CD4-positive, alpha-beta T cell (primary cell): ENCODE measurements around the gene BANP. TPM values are rescaled to one million over a fixed set of nuclear protein-coding genes. Genes with fewer than 3 reads are reported as not detected.
A peak's percentile ranks its signal among the peaks of the same experiment; 100 is the strongest.
"Not testable (repeated sequence)": the region's sequence is repeated elsewhere in the genome, so short reads cannot be mapped to it uniquely, and the experiment has no call there.

Source experiments
- ATAC-seq: fragments of 200-7000 bp; cut with Tn5 transposase; one replicate; pipeline ENCODE4 v1.10.0; 2022; ENCODE audit warnings: mild to moderate bottlenecking; ENCODE audit not compliant: poor library complexity
- CTCF ChIA-PET: fragments of 350-600 bp; sonication (Branson Sonifier 250); formaldehyde crosslinking; loops from one replicate; lab custom pipeline; 2021; ENCODE audit warnings: antibody characterized with exemption, inconsistent platforms; lab: Charles Lee
- POLR2A ChIA-PET: fragments of 350-600 bp; sonication (Branson Sonifier 250); formaldehyde crosslinking; loops from one replicate; lab custom pipeline; 2021; ENCODE audit warnings: antibody characterized with exemption, inconsistent platforms; lab: Charles Lee
- DNase-seq, 14 experiments: peaks; one replicate each; pipeline ENCODE4 v3.0.0-alpha.2; 2013 to 2020; ENCODE audit warnings: mixed read lengths in 2 of 14
- H3K27ac ChIP-seq, 2 donors: one replicate each; pipeline versions ENCODE4 v1.5.1 to v1.7.0; 2013; ENCODE audit warnings: low read length in 2 of 2, low read depth in 1 of 2, mild to moderate bottlenecking in 1 of 2
- H3K27me3 ChIP-seq, 2 experiments: 1 replicate in 1 of 2; 2 replicates in 1 of 2; pipeline versions ENCODE4 v1.6.1 to v1.7.0; 2013; ENCODE audit warnings: low read length in 2 of 2, control low read depth in 1 of 2, mild to moderate bottlenecking in 1 of 2, moderate library complexity in 1 of 2; ENCODE audit not compliant: insufficient read depth in 2 of 2, control insufficient read depth in 1 of 2
- H3K36me3 ChIP-seq: one replicate; pipeline ENCODE4 v1.6.1; 2013; ENCODE audit warnings: low read length, control low read depth; ENCODE audit not compliant: insufficient read depth
- H3K4me1 ChIP-seq: one replicate; pipeline ENCODE4 v1.6.1; 2013; ENCODE audit warnings: low read length, control low read depth; ENCODE audit not compliant: insufficient read depth
- H3K4me3 ChIP-seq: one replicate; pipeline ENCODE4 v1.5.1; 2013; ENCODE audit warnings: mild to moderate bottlenecking, low read length, moderate library complexity
- H3K9me3 ChIP-seq, 2 experiments: 1 replicate in 1 of 2; 2 replicates in 1 of 2; pipeline versions ENCODE4 v1.6.1 to v1.7.0; 2013; ENCODE audit warnings: low read length in 2 of 2, mild to moderate bottlenecking in 2 of 2, control low read depth in 1 of 2, moderate library complexity in 1 of 2; ENCODE audit not compliant: control insufficient read depth in 1 of 2, insufficient read depth in 1 of 2
- H3K27ac Mint-ChIP-seq: one replicate; pipeline ENCODE4 v1.8.0; 2020; ENCODE audit warnings: mixed read lengths
- H3K27me3 Mint-ChIP-seq: one replicate; pipeline ENCODE4 v1.8.0; 2021; ENCODE audit warnings: mixed read lengths
- H3K36me3 Mint-ChIP-seq: one replicate; pipeline ENCODE4 v1.8.0; 2021; ENCODE audit warnings: low read depth, mixed read lengths
- H3K4me1 Mint-ChIP-seq: one replicate; pipeline ENCODE4 v1.8.0; 2021; ENCODE audit warnings: low read depth, mixed read lengths
- H3K4me3 Mint-ChIP-seq: one replicate; pipeline ENCODE4 v1.8.0; 2020; ENCODE audit warnings: mild to moderate bottlenecking, mixed read lengths
- H3K9me3 Mint-ChIP-seq: one replicate; pipeline ENCODE4 v1.8.0; 2020; ENCODE audit warnings: mixed read lengths
- intact Hi-C, 2 experiments: fragments of 100-400 bp; cut with DNase I in 1 of 2; cut with micrococcal nuclease in 1 of 2; formaldehyde crosslinking; loops; one replicate each; pipeline versions ENCODE4 v1.15.1 to v1.9.0; 2023 to 2025; cut with DNase I, micrococcal nuclease
- total RNA-seq, 174 experiments: library from RNA in 2 of 174; stranded (reverse) in 2 of 174; gene quantifications; one replicate each; pipeline ENCODE4 v1.2.3 and lab custom pipeline; 2021 to 2026
- TF ChIP-seq, protein P1 (sequence below): fragments of 200-600 bp; IDR thresholded peaks from one replicate; pipeline ENCODE4 v1.8.0; 2022; ENCODE audit warnings: antibody characterized with exemption, mild to moderate bottlenecking

Gene BANP
- total RNA-seq, 2 experiments from 2014 or later: 57.5 to 58.6 TPM

DNA sequence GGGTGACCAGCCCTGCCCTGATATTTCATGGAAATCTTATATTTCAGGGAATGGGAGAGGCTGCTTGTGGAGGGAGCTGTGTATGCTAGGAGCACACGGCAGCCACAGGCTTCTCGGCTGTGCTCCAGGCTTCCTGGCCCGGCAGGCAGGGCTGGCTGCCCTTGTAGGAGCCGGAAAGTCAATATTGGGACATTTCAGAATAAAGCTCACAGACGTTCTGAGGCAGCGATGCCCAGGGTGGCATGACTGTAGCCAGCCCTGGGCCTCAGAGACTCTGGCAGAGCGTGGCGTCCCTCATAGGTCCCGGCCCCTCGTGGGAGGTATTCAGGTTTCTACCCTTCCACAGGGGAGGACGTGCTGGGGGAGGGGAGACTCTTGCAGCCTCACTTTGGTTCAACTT, 65.7 kb downstream of the BANP start:
- TF ChIP-seq, protein P1, sequence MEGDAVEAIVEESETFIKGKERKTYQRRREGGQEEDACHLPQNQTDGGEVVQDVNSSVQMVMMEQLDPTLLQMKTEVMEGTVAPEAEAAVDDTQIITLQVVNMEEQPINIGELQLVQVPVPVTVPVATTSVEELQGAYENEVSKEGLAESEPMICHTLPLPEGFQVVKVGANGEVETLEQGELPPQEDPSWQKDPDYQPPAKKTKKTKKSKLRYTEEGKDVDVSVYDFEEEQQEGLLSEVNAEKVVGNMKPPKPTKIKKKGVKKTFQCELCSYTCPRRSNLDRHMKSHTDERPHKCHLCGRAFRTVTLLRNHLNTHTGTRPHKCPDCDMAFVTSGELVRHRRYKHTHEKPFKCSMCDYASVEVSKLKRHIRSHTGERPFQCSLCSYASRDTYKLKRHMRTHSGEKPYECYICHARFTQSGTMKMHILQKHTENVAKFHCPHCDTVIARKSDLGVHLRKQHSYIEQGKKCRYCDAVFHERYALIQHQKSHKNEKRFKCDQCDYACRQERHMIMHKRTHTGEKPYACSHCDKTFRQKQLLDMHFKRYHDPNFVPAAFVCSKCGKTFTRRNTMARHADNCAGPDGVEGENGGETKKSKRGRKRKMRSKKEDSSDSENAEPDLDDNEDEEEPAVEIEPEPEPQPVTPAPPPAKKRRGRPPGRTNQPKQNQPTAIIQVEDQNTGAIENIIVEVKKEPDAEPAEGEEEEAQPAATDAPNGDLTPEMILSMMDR: no peak
- Mint-ChIP-seq H3K27ac (no peak overlapping the region), H3K4me3 (no peak overlapping the region), H3K4me1 (no peaks in the 10 kb centered on the region), H3K36me3 (peaks cover 51% of the 10 kb centered on the region), H3K9me3 (no peaks in the 10 kb centered on the region), H3K27me3 (no peaks in the 10 kb centered on the region)
- ChIA-PET CTCF (no interaction called here), POLR2A (no interaction called here)
- no peak for ATAC-seq
- Histone ChIP-seq H3K9me3 (no peaks in the 10 kb centered on the region), H3K4me3 (no peak overlapping the region), H3K27ac (no peak overlapping the region), H3K4me1 (no peaks in the 10 kb centered on the region), H3K36me3 (peaks cover 41% of the 10 kb centered on the region), H3K27me3 (no peaks in the 10 kb centered on the region)
- DNase-seq: peak in 1 of 14 experiments; percentile 1
- intact Hi-C loops: no loop called here

DNA sequence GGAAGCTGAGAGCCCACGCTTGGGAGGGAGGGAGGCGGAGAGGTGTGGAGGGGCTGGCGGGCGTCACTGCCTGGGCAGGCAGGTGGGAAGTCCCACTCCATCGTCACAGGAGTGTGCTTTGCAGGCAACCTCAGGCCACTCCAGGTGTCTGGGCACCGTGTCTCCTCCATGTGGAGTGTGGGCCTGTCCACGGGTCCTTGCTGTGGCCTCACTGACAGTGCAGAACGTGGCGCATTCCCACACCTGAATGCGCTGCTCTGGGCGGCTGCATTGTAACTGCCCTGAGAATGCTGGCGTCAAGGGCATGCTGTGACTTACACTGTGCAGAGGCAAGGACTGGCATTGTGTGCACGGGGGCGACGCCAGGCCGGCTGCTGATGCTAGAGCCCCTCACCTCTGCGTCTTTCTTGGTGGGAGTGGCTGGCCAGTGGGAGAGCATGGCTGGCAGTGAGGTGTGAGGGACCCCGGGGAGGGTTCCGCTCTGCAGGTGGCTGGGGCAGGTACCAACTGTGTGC, 66.4 kb downstream of the BANP start:
- Histone ChIP-seq H3K27ac (no peak overlapping the region), H3K4me3 (no peak overlapping the region), H3K27me3 (no peaks in the 10 kb centered on the region), H3K9me3 (no peaks in the 10 kb centered on the region), H3K4me1 (no peaks in the 10 kb centered on the region), H3K36me3 (peaks cover 47% of the 10 kb centered on the region)
- TF ChIP-seq, protein P1: no peak
- no peak overlapping the region for H3K27ac Mint-ChIP-seq
- ATAC-seq (no peak), DNase-seq (no peak)
- intact Hi-C loops: no loop called here
- peaks cover 50% of the 10 kb centered on the region for H3K36me3 Mint-ChIP-seq
- no peak overlapping the region for H3K4me3 Mint-ChIP-seq
- ChIA-PET CTCF (no interaction called here), POLR2A (no interaction called here)
- no peaks in the 10 kb centered on the region for H3K4me1 Mint-ChIP-seq
- H3K27me3 Mint-ChIP-seq: no peaks in the 10 kb centered on the region
- H3K9me3 Mint-ChIP-seq: no peaks in the 10 kb centered on the region

DNA sequence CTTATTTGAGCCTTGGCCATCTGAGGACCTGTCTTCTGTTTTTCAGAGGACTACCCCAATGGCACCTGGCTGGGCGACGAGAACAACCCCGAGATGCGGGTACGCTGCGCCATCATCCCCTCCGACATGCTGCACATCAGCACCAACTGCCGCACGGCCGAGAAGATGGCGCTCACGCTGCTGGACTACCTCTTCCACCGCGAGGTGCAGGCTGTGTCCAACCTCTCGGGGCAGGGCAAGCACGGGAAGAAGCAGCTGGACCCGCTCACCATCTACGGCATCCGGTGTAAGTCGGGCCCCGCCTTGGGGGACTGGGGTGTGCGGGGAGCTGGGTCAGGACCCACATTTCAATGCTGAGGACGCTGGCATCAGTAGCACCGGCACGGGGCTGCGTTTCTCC, 67.1 kb downstream of the BANP start:
- DNase-seq, H3K4me1 Mint-ChIP-seq, H3K4me3 Mint-ChIP-seq, H3K4me1 ChIP-seq, intact Hi-C loops, H3K4me3 ChIP-seq, H3K27ac Mint-ChIP-seq, H3K9me3 Mint-ChIP-seq, H3K9me3 ChIP-seq, POLR2A ChIA-PET, H3K27ac ChIP-seq, CTCF ChIA-PET, H3K27me3 ChIP-seq, H3K27me3 Mint-ChIP-seq, ATAC-seq: not testable (repeated sequence)
- peaks cover 54% of the 10 kb centered on the region for H3K36me3 Mint-ChIP-seq
- H3K36me3 ChIP-seq: peaks cover 48% of the 10 kb centered on the region

DNA sequence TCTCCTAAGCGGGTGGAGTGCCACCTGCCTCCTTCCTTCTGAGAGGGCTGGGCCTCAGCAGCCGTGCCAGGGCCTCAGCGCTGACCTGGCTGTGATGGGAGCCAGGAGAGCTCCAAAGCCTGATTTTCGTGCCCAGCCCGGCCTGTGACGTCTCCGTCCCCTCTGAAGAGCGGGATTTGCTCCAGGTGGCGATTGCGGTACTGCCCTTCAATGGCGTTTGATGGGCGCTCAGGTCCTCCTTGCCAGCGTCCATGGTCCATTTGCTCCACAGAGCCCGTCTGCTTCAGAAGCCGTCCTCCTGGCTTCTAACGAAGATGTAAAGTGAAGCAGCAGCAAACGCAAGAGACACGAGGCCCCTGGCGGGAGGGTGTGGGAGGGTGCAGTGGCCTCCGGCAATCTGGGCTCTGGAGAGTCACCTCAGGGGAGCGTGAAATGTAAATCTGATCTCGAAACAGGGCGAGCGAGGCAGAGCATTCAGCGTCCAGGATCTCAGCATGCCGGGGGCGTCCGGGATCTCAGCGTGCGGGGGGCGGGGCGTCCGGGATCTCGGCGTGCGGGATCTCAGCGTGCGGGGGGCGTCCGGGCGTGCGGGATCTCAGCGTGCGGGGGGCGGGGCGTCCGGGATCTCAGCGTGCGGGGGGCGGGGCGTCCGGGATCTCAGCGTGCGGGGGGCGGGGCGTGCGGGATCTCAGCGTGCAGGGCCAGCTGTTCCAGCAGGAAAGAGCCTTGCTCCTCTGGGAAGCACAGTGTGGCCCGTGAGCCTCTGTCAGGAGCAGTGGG, 68.0 kb downstream of the BANP start:
- peaks cover 50% of the 10 kb centered on the region for H3K36me3 Mint-ChIP-seq
- H3K27ac ChIP-seq, H3K27ac Mint-ChIP-seq, H3K9me3 ChIP-seq, H3K9me3 Mint-ChIP-seq, DNase-seq, H3K27me3 ChIP-seq, H3K27me3 Mint-ChIP-seq, CTCF ChIA-PET, H3K4me1 ChIP-seq, ATAC-seq, H3K4me1 Mint-ChIP-seq, POLR2A ChIA-PET, H3K4me3 ChIP-seq, H3K4me3 Mint-ChIP-seq, intact Hi-C loops: not testable (repeated sequence)
- H3K36me3 ChIP-seq: peaks cover 51% of the 10 kb centered on the region
